OCI-LY1 (cell line): ENCODE data around the gene FOXQ1.

Experiments
- H2AFZ ChIP-seq: fragments of 200-600 bp; sonication (generic), shearing (Covaris generic); 2 replicates; pipeline ENCODE4 v1.6.0; 2014; ENCODE audit warnings: antibody characterized with exemption, mild to moderate bottlenecking, low read length
- H3F3A ChIP-seq: fragments of 200-600 bp; sonication (generic), shearing (Covaris generic); 2 replicates; pipeline ENCODE4 v1.6.0; 2014; ENCODE audit warnings: mild to moderate bottlenecking, antibody characterized with exemption, low read length, moderate library complexity; ENCODE audit not compliant: insufficient read depth
- H3K27ac ChIP-seq: fragments of 200-600 bp; sonication (generic); 2 replicates; pipeline ENCODE4 v1.5.1; 2014; ENCODE audit warnings: low read length, mixed run types, mild to moderate bottlenecking, low read depth; ENCODE audit not compliant: poor library complexity, severe bottlenecking
- H3K27me3 ChIP-seq: fragments of 200-600 bp; sonication (generic); 2 replicates; pipeline ENCODE4 v1.6.0; 2014; ENCODE audit warnings: antibody characterized with exemption, mild to moderate bottlenecking, low read length, moderate library complexity; ENCODE audit not compliant: insufficient read depth
- H3K36me3 ChIP-seq: fragments of 200-600 bp; sonication (generic); 2 replicates; pipeline ENCODE4 v1.6.1; 2014; ENCODE audit warnings: mild to moderate bottlenecking, antibody characterized with exemption, low read length, moderate library complexity, mixed read lengths; ENCODE audit not compliant: insufficient read depth
- H3K4me1 ChIP-seq: fragments of 200-600 bp; sonication (generic); 2 replicates; pipeline ENCODE4 v1.5.1; 2014; ENCODE audit warnings: mild to moderate bottlenecking, low read length, moderate library complexity; ENCODE audit not compliant: insufficient read depth, severe bottlenecking
- H3K4me2 ChIP-seq: fragments of 200-600 bp; sonication (generic), shearing (Covaris generic); 2 replicates; pipeline ENCODE4 v1.6.1; 2014; ENCODE audit warnings: low read length
- H3K4me3 ChIP-seq: fragments of 200-600 bp; sonication (generic); 2 replicates; pipeline ENCODE4 v1.5.1; 2014; ENCODE audit warnings: low read length, low read depth, mild to moderate bottlenecking, mixed read lengths; ENCODE audit not compliant: poor library complexity, severe bottlenecking
- H3K79me2 ChIP-seq: fragments of 200-600 bp; shearing (Covaris generic); 2 replicates; pipeline ENCODE4 v1.6.1; 2016; ENCODE audit warnings: mixed run types, low read length, mixed read lengths; ENCODE audit not compliant: insufficient read depth
- H3K9ac ChIP-seq: fragments of 200-600 bp; sonication (generic), shearing (Covaris generic); 2 replicates; pipeline ENCODE4 v1.6.1; 2014; ENCODE audit warnings: mild to moderate bottlenecking, low read length, mixed read lengths
- H3K9me2 ChIP-seq: fragments of 200-600 bp; sonication (generic), shearing (Covaris generic); 2 replicates; pipeline ENCODE4 v1.6.1; 2014; ENCODE audit warnings: low read depth, mild to moderate bottlenecking, low read length, mixed read lengths
- H3K9me3 ChIP-seq: fragments of 200-600 bp; shearing (Covaris generic); 2 replicates; pipeline ENCODE4 v1.6.1; 2014; ENCODE audit warnings: low read length, mixed read lengths
- H4K20me1 ChIP-seq: fragments of 200-600 bp; sonication (generic), shearing (Covaris generic); 2 replicates; pipeline ENCODE4 v1.6.0; 2016; ENCODE audit warnings: mild to moderate bottlenecking, low read length; ENCODE audit not compliant: insufficient read depth
- EZH2 ChIP-seq: fragments of 200-600 bp; sonication (generic), shearing (Covaris generic); IDR thresholded peaks from 2 replicates; pipeline ENCODE4 v1.8.0; 2017; ENCODE audit warnings: borderline replicate concordance, mixed run types, mild to moderate bottlenecking, antibody characterized with exemption, low read length, moderate library complexity, mixed read lengths
- TF ChIP-seq, protein P1 (sequence below): fragments of 200-600 bp; sonication (generic), shearing (Covaris generic); IDR thresholded peaks from 2 replicates; pipeline ENCODE4 v1.5.1; 2017; ENCODE audit warnings: mild to moderate bottlenecking, antibody characterized with exemption, low read length, moderate library complexity, mixed read lengths

Gene FOXQ1

DNA sequence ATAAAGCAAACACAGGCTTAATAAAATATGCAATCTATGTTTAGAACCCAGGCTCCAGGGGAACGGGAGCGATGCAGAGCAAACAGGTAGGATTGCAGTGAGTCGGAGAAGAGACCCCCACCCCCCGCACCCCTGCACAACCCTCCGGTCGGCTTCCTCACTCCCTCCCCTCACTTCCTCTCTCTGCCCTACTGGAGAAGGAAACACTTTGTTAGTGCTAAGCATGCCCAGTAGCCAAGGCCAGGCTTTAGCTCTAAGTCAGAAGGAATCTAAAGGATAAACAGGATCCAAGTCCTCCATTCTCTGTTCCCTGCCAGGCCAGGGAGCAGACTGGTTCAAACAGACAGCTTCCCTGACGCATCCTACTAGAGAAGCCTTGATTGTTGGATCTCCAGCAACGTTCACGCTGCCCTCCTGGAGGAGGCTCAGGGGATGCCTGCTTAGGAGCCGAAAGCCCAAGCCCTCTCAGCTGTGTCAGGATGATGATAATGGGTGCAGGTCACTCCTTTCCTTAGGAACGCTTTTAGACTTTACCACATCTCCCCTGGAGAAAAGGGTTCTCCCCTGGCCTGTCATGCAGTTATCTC is 14.7 kb downstream of the FOXQ1 start:
- no peaks in the 10 kb centered on the region for H3K9me2 ChIP-seq
- no peak overlapping the region for H3K4me3 ChIP-seq
- H3K79me2 ChIP-seq = no peaks in the 10 kb centered on the region
- no peaks in the 10 kb centered on the region for H4K20me1 ChIP-seq
- no peaks in the 10 kb centered on the region for H3K4me1 ChIP-seq
- no peaks in the 10 kb centered on the region for H3K36me3 ChIP-seq
- no peaks in the 10 kb centered on the region for H3K27me3 ChIP-seq
- no peaks in the 10 kb centered on the region for H3F3A ChIP-seq
- no peak overlapping the region for H2AFZ ChIP-seq
- no peaks in the 10 kb centered on the region for H3K9me3 ChIP-seq
- H3K9ac ChIP-seq = no peak overlapping the region
- TF ChIP-seq, protein P1, sequence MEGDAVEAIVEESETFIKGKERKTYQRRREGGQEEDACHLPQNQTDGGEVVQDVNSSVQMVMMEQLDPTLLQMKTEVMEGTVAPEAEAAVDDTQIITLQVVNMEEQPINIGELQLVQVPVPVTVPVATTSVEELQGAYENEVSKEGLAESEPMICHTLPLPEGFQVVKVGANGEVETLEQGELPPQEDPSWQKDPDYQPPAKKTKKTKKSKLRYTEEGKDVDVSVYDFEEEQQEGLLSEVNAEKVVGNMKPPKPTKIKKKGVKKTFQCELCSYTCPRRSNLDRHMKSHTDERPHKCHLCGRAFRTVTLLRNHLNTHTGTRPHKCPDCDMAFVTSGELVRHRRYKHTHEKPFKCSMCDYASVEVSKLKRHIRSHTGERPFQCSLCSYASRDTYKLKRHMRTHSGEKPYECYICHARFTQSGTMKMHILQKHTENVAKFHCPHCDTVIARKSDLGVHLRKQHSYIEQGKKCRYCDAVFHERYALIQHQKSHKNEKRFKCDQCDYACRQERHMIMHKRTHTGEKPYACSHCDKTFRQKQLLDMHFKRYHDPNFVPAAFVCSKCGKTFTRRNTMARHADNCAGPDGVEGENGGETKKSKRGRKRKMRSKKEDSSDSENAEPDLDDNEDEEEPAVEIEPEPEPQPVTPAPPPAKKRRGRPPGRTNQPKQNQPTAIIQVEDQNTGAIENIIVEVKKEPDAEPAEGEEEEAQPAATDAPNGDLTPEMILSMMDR = no peak
- no peak for TF ChIP-seq EZH2
- H3K27ac ChIP-seq = no peak overlapping the region
- H3K4me2 ChIP-seq = no peak overlapping the region

DNA sequence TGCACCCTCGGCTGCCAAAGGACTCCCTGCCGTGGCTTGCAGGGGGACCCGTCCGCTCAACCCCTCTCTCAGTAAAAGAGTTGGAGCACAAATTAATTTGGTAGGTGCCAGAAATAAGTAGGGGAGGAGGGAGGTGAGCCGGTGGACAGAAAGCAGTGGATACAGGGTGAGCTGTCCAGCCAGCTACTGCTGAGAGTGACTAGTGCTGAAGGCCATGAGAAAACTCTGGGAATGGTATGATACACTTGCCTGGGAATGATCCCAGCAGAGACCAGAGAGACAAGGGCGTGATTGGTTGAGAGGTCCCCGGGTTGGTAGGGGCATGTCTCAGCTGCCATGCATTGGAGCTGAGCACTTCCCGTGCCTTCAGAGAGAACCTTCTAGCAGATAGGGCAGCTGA is 15.7 kb downstream of the FOXQ1 start:
- Histone ChIP-seq H3K36me3 (no peaks in the 10 kb centered on the region), H3K4me2 (no peak overlapping the region), H3K9ac (no peak overlapping the region), H3K4me1 (no peaks in the 10 kb centered on the region), H3K9me3 (no peaks in the 10 kb centered on the region), H3F3A (no peaks in the 10 kb centered on the region), H3K27me3 (no peaks in the 10 kb centered on the region), H3K4me3 (no peak overlapping the region), H2AFZ (no peak overlapping the region), H3K9me2 (no peaks in the 10 kb centered on the region), H3K27ac (no peak overlapping the region), H3K79me2 (no peaks in the 10 kb centered on the region), H4K20me1 (no peaks in the 10 kb centered on the region)
- TF ChIP-seq, protein P1 = no peak
- no peak for TF ChIP-seq EZH2

DNA sequence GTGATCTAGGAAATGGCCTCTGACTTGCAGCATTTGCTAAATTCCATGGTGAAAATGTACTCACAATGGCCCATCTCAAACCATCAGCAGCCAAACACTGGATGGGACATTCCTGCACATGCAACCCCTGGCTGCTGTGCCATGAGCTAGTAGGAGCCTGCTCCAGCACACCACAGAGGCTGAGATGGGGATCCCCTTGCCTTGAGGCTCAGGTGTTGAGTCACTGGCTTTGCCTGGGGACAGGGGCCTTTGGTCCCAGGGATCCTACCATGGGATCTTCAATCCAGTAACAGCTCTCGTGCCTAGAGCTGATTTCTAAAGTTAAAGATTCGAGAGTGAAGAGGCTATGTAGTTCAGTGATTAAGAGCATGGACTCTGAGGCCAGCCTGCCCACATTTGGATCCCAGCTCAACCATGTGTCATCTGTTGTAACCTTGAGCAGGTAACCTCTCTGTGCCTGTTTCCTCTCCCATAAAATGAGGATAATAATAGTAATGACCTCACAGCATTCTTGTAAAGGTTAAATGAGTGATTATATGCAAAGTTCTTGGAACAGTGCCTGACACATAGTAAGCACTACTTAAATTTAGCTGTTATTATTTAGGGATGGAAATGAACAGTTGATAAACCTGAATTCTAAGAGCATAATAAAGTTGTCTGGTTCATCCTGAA is 16.4 kb downstream of the FOXQ1 start:
- H3K4me2 ChIP-seq = no peak overlapping the region
- TF ChIP-seq, protein P1 = no peak
- TF ChIP-seq EZH2 = no peak
- no peaks in the 10 kb centered on the region for H3K79me2 ChIP-seq
- H3K27ac ChIP-seq = no peak overlapping the region
- no peaks in the 10 kb centered on the region for H3K9me3 ChIP-seq
- H3K36me3 ChIP-seq = no peaks in the 10 kb centered on the region
- H3K27me3 ChIP-seq = no peaks in the 10 kb centered on the region
- H3K9ac ChIP-seq = no peak overlapping the region
- H3K4me3 ChIP-seq = no peak overlapping the region
- H4K20me1 ChIP-seq = no peaks in the 10 kb centered on the region
- no peaks in the 10 kb centered on the region for H3K9me2 ChIP-seq
- no peaks in the 10 kb centered on the region for H3F3A ChIP-seq
- H3K4me1 ChIP-seq = no peaks in the 10 kb centered on the region
- no peak overlapping the region for H2AFZ ChIP-seq
